Pancreas (tissue), 10 donors: Measurements from ENCODE around the gene CPNE9. TPM values are rescaled to one million over a fixed set of nuclear protein-coding genes. Genes with fewer than 3 reads are reported as not detected.

Experiments used
- ATAC-seq, 4 donors: fragments of 200-7000 bp; cut with Tn5 transposase; one replicate each; pipeline versions ENCODE4 v1.8.0 to v1.9.1; 2020; ENCODE audit warnings: mild to moderate bottlenecking in 4 of 4, moderate library complexity in 4 of 4
- DNase-seq, 6 donors: peaks; one replicate each; pipeline ENCODE4 v3.0.0-alpha.2; 2020
- FAIRE-seq: peaks from 2 replicates; lab custom pipeline; 2012; peaks lifted over from hg19 to GRCh38; lab: Jason Lieb, UNC
- H3K27ac ChIP-seq, 4 donors: fragments of 200-600 bp; sonication (generic); 1 replicate in 3 of 4; 2 replicates in 1 of 4; pipeline versions ENCODE4 v1.5.0 to v1.8.0; 2020
- H3K27me3 ChIP-seq, 4 donors: fragments of 200-600 bp; one replicate each; pipeline ENCODE4 v1.8.0; 2021
- H3K36me3 ChIP-seq, 3 donors: fragments of 200-600 bp; sonication (generic) in 1 of 3; one replicate each; pipeline versions ENCODE4 v1.5.0 to v1.8.0; 2020 to 2021
- H3K4me1 ChIP-seq, 3 donors: fragments of 200-600 bp; one replicate each; pipeline ENCODE4 v1.8.0; 2021
- H3K4me3 ChIP-seq, 4 donors: fragments of 200-600 bp; sonication (generic) in 2 of 4; one replicate each; pipeline versions ENCODE4 v1.5.0 to v1.8.0; 2020 to 2021
- H3K9me3 ChIP-seq, 4 donors: fragments of 200-600 bp; one replicate each; pipeline ENCODE4 v1.8.0; 2021
- CTCF ChIP-seq, 4 donors: fragments of 200-600 bp; sonication (generic) in 3 of 4; IDR thresholded peaks; one replicate each; pipeline versions ENCODE4 v1.5.0 to v1.8.0; 2021; ENCODE audit warnings: antibody characterized with exemption in 4 of 4
- WGBS, 2 donors: extraction: QIAGEN DNeasy Blood & Tissue Kit; methylation state at CpG; one replicate each; pipeline ENCODE4 v1.1.7; 2013; 5-methylcytosine and 5-hydroxymethylcytosine counted together
- intact Hi-C, 3 donors: fragments of 100-400 bp; cut with DNase I; formaldehyde crosslinking; loops; one replicate each; pipeline versions ENCODE4 v1.11.1 to v1.14.2; 2022
- polyA plus RNA-seq, 2 donors: library from polyadenylated mRNA; stranded (reverse); fragments of 200-250 nt; gene quantifications; one replicate each; pipeline ENCODE4 v1.2.3, GENCODE V29; 2013
- total RNA-seq, 6 donors: library from RNA; stranded (reverse); fragmentation: NEBNext Ultra II Directional in 4 of 6; extraction: Animal tissue kit (Norgen Biotek cat#: 25700) in 4 of 6; gene quantifications; one replicate each; pipeline versions ENCODE4 v1.2.1 to v1.2.4, GENCODE V29; 2021 to 2023
- donor health status: healthy with polysubstance abuse.
- donor health status: DM: no; HTN: no; CAD: no; lungs with moderate emphysema.
- donor health status: DM: no; HTN: no; CAD: no.
- donor health status: control.
- donor health status: control.
- donor health status: Bipolar disorder and iron deficiency.
- donor health status: DM: yes; HTN: yes; CAD: no.
- donor health status: DM: no; HTN: no; CAD: no.
- donor health status: DM: no; HTN: no; CAD: no.
- donor health status: DM: yes; HTN: yes; CAD: no.

CPNE9 gene
- total and polyA plus RNA-seq, 8 donors, result 0.12 to 0.85 (median 0.19) TPM; not detected in 3

GRCh38 chr3:9681011-9681722 is 22.5 kb upstream of the CPNE9 start:
- ATAC-seq, result peak in 1 of 4 donors; percentile 8
- peaks cover 0 to 6% (median 0%) of the 10 kb centered on the region in 3 donors for H3K4me1 ChIP-seq
- no peak overlapping the region for H3K4me3 ChIP-seq
- TF ChIP-seq CTCF (IDR thresholded peaks at IDR 0.05), result no peak
- intact Hi-C loops, result no loop called here
- DNase-seq, result no peak
- 70% methylated on average over 7 of the region's 7 CpGs for WGBS, 2 donors
- H3K27ac ChIP-seq, result no peak overlapping the region
- peaks cover 11 to 71% (median 42%) of the 10 kb centered on the region in 3 donors for H3K36me3 ChIP-seq
- FAIRE-seq, result no peak
- H3K27me3 ChIP-seq, result no peaks in the 10 kb centered on the region
- H3K9me3 ChIP-seq, result no peaks in the 10 kb centered on the region

- Histone ChIP-seq H3K9me3 (no peaks in the 10 kb centered on the region), H3K36me3 (peaks cover 11 to 68% (median 45%) of the 10 kb centered on the region in 3 donors), H3K4me1 (peaks cover 0 to 6% (median 0%) of the 10 kb centered on the region in 3 donors), H3K27me3 (no peaks in the 10 kb centered on the region), H3K27ac (peak overlapping the region in 1 of 4 donors; percentile 18), H3K4me3 (no peak overlapping the region)
- intact Hi-C loops, result no loop called here
- 22 to 38% methylated on average over 6 of the region's 6 CpGs for WGBS, 2 donors
- no peak for TF ChIP-seq CTCF (IDR thresholded peaks at IDR 0.05)
- DNase-seq, result peak in 4 of 6 donors; percentile 34 to 63 (median 46)
- ATAC-seq, result peak; percentile 65 to 94 (median 88)
- no peak for FAIRE-seq
Measured at GRCh38 chr3:9681723-9682081, 21.9 kb upstream of the CPNE9 start.

DNA sequence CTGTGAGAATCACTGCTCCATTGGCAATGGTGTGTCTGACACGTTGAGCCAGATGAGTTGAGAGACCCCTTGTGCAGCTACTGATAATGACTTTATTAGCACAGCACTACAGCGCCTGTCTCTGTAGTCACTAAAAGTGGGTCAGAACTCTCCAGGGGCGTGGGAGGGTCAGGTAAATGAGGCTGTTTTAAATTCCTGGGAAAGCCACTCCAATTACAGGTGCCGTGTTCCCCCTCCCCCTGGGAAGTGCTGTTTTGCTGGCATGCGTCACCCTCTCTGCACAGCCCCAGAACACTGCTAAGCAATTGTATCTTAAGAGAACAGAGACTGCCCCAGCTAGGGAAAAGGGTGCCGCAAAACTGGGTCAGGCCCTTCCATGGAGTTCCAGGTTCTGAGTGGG is 21.5 kb upstream of the CPNE9 start:
- H3K27me3 ChIP-seq, result no peaks in the 10 kb centered on the region
- H3K27ac ChIP-seq, result peak overlapping the region in 1 of 4 donors; percentile 18
- intact Hi-C loops, result no loop called here
- no peaks in the 10 kb centered on the region for H3K9me3 ChIP-seq
- FAIRE-seq, result no peak
- no peak for TF ChIP-seq CTCF (IDR thresholded peaks at IDR 0.05)
- peaks cover 0 to 6% (median 0%) of the 10 kb centered on the region in 3 donors for H3K4me1 ChIP-seq
- no peak overlapping the region for H3K4me3 ChIP-seq
- peak in 3 of 6 donors; percentile 18 to 40 (median 37) for DNase-seq
- peaks cover 11 to 66% (median 47%) of the 10 kb centered on the region in 3 donors for H3K36me3 ChIP-seq
- ATAC-seq, result peak in 3 of 4 donors; percentile 18 to 64 (median 57)
- WGBS, 2 donors, result 57 to 68% methylated on average over 6 of the region's 6 CpGs

DNA sequence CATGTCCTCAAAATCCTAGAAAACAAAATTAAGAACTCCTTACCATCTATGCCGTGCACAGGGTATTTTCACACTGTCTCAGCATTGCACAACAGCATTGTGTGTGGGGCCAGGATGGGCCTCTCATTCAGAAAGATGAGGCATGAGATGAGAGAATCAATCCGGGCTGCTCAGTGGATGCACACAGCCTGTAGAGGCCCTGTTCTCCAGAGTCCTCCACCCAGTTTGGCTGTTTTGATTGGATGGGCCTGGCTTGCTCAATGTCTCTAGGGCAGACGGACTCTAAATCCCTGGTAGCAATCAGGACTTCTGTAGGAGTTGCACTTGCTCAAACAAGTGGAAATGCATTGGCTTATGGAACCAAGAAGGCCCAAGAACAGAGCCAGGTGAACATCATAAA is 20.2 kb upstream of the CPNE9 start:
- no peak for TF ChIP-seq CTCF (IDR thresholded peaks at IDR 0.05)
- H3K9me3 ChIP-seq, result no peaks in the 10 kb centered on the region
- WGBS, 2 donors, result 91 to 100% methylated on average over 3 of the region's 3 CpGs
- no peak overlapping the region for H3K4me3 ChIP-seq
- ATAC-seq (no peak), FAIRE-seq (no peak), DNase-seq (no peak)
- H3K36me3 ChIP-seq, result peaks cover 11 to 68% (median 41%) of the 10 kb centered on the region in 3 donors
- intact Hi-C loops, result no loop called here
- H3K27ac ChIP-seq, result no peak overlapping the region
- no peaks in the 10 kb centered on the region for H3K27me3 ChIP-seq
- H3K4me1 ChIP-seq, result peaks cover 0 to 6% (median 0%) of the 10 kb centered on the region in 3 donors
